Inferior parietal cortex (tissue), 1 donor: Measurements from ENCODE around the gene SPRED1.

Source experiments
- DNase-seq: peaks from one replicate; pipeline ENCODE4 v3.0.0-alpha.2; 2016; ENCODE audit errors: extremely low spot score

The SPRED1 gene

DNA sequence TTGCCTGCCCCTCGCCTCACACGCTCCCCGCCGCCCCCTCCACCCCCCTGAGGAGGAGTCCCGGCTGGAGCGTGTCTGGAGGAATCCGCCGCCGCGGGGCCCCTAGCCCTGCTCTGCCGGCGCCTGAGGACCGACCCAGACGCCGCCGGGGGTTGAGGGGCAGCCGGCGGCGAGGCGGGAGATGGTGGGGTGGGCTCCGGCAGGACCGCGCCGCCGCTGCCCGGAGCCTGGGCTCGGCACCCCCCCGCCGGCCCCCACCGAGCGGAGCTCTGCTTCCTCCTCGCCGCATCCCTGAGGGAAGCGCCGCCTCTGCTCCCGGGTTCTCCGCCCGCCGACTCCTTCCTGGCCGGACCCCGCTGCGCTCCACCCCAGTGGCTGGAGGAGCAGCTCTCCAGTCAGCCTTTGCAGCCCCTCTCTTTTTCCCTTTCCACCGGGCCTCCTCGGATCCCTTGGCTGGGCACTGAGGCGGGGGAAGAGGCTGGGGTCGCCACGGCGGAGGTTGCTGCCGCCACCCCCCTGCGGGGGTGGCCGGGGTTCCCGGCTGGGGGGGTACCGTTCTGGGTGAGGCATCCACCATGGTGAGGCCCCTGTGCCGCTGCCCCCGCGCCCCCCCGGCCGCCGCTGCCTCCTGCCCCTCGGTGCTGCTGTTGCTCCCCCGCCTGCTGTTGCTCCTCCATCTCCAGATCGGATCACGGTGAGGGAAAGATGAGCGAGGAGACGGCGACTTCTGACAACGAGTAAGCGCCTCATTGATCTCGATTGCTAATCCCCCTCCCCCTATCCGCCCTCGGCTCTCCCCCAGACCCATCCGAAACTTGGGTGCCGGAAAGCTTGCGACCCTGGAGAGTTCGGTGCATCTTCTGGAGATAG lies at the start of gene SPRED1:
SPRED1 (plus strand) TSS at position 356 of the 870 bp plus-strand sequence; CDS start at position 706, 350 bp downstream.
- no peak for DNase-seq

GRCh38 chr15:38205526-38206272 lies 46.9 kb upstream of the SPRED1 start:
- DNase-seq: no peak

DNA sequence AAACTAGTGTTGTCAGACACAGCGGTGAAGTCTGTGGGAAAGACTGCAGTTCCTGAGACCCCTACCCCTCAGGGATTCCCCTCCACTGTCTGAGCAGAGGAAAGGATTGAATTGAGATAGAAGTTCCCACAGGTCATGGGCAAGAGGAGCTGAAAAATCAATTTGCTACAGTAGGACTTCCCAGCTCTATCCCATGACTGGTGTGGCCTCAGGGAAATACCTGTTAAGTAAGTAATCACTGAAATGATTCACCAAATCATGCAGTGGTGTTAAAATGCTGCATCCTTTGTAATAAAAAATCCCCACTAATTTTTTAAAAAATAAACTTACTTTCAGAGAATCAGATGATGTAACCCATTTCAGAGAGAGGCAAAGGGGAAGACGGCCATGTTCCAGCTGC lies 45.0 kb upstream of the SPRED1 start:
- DNase-seq: no peak

DNA sequence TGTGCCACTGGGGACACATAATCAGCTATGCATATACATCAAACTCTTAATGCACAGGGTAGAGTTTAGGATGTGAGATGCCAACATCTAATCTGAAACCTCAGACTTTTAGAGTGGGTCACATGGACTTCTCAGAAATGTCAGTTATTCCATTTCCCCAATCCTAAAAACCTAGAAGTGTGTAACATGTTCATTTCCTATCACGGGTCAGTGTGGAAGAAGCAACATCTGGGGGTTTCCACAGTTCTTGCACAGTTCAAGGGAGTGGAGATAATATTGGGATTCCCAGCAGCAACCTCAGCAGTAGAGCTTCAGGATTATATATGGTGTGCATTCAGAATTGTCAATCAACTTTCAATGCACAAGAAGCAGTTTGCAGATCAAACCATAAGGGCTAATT lies 44.4 kb upstream of the SPRED1 start:
- no peak for DNase-seq

DNA sequence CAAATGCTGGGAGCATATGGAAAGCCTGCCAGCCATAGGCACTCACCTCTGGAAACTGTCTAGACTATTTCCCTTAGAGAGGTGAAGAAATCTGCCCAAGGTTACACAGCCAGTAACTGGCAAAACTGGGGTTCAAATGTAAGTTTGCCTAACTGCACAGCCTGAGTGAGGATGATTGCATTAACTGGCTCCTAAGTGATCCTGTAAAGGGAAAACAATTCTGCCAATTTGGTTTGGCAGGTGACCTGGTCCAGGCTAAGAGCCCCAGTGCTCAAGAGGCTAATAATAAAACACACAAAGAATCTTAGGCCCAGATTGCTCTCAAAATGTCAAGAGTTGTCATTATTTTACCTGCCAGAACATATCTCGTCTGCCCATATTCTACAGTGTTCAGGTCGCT lies 43.9 kb upstream of the SPRED1 start:
- no peak for DNase-seq

DNA sequence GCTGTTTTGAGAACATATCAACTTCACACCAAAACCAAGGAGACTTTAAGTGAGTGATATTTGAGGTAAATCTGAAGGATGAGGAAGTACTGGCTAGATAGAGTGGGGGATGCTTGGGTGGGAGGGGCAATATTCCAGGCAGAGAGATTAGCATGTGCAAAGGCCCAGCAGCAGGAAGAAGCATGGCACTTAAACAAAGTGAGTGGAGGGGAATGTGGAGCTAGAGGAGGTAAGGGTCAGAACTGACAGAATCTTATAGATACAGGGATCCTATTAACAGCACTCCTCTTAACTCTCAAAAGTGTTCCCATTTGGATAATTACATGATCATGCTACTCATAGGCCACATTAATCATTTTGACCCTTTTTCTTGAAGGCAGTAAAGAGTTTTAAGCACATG lies 41.4 kb upstream of the SPRED1 start:
- DNase-seq: no peak

DNA sequence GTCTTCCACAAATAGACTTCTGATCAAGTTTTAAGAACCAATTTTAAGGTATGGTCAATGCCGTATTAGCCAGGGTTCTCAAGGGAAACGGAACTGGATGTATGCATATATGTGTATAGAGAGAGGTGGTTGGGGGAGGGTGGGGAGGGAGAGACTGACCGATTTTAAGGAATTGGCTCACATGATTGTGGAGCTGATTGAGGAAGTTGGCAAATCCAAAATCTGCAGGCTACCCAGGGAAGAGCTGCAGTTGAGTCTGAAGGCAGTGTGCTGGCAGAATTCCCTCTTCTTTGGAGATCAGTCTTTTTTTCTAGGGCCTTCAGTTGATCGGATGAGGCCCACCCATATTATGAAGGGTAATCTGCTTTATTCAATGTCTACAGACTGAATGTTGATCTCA lies 40.8 kb upstream of the SPRED1 start:
- no peak for DNase-seq

DNA sequence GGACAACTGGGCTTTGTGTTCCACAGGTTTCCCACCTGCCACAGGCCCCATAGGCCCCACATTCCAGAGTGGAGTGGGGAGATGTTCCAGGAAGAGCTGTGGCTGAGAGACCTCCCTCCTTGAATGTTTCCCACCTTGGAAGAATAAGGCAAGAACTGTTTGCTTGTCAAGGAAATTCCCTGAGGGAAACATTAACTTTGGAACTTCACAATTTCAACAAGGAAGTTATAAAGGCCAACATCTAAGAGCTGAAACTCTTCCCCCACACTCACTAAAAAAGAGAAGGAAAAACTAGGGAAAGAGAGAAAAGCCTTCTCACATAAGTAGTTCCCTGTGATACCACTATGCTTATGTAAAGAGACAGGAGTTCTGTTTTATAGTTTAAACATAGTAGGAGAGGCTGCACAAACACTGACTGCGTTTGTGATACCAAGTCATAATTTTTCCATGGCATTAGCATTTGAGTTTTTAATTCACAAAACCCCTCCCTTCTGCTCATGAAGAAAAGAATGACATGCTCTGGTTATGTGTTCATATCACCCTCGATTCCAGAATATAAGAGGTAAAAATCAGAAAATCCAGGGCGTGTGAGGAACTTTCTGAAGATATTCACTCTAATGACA lies 39.8 kb upstream of the SPRED1 start:
- no peak for DNase-seq

DNA sequence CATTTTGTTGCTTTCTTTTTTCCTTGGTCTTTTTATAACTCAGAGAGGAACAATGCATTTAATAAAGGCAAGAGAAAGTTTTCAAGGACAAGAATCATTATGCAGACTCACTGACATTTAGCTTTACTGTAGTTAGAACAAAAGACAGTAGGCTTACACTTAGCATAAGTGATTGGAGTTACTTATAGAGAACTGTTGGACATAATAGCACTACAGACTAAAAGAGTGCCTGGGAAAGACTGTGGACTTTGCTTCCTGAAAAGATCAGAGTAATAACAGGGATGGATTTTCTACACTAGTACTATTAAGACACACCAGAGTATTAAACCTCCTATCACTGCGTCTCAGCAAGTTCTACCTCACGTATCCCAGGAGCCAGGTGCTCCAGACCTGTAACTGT lies 39.3 kb upstream of the SPRED1 start:
- no peak for DNase-seq

DNA sequence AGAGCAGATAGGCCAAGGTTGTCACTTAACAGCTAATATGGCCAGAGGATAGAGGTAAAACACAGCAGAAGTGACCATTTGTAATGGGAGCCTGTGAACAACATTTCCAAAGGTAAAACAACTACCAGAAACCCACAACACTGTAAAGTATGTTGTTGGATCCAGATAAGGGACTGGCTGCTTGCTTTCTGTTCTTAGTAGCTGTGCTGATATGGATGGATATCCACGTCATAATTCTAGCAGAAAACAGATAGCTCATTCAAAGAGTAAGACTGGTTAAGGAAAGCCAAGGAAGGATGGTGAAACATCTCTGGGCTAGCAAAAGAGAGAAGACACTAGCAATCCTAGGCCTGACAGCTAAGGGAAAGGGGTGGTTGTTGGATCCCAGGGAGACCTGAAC lies 36.9 kb upstream of the SPRED1 start:
- no peak for DNase-seq

GRCh38 chr15:38216763-38217162 lies 35.9 kb upstream of the SPRED1 start:
- DNase-seq: no peak

- DNase-seq: no peak
Observed at GRCh38 chr15:38217191-38217595, 35.4 kb upstream of the SPRED1 start.

DNA sequence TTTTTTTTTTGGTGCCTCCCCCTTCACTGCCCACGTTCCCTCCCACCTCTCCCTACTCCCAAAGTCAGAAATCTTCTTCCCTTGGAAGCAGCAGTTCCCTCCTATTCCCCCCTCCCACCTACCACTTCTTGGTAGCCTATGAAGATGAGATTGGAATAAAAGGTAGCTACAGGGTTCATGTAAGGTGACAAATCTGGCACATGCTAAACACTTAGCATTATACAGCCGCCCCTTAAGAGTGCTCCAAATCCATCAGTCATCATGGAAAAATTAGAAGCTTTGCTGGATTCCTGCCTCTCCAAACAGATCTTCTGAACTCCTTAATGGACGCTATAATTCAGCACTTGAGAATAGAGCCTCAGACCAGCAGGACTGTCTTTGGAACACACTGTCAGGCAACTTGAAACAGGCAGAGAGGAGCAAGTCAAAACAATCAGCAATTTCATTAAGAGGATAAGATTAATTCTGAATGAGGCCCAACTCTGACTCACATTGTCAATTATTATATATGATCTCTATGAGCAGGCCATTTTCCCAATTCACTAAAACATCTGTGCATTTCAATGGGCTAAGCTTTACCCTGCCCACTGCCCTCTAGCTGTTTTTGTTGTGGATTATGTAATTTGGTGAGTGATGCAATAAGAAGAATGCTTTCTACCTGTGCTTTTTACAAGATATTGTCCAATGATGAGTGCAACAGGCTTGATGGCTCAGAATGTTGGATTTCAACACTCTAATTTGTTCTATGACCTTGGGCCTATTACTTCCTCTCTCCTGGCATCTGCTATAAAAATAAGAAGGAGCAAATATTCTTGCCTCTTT lies 34.6 kb upstream of the SPRED1 start:
- no peak for DNase-seq

DNA sequence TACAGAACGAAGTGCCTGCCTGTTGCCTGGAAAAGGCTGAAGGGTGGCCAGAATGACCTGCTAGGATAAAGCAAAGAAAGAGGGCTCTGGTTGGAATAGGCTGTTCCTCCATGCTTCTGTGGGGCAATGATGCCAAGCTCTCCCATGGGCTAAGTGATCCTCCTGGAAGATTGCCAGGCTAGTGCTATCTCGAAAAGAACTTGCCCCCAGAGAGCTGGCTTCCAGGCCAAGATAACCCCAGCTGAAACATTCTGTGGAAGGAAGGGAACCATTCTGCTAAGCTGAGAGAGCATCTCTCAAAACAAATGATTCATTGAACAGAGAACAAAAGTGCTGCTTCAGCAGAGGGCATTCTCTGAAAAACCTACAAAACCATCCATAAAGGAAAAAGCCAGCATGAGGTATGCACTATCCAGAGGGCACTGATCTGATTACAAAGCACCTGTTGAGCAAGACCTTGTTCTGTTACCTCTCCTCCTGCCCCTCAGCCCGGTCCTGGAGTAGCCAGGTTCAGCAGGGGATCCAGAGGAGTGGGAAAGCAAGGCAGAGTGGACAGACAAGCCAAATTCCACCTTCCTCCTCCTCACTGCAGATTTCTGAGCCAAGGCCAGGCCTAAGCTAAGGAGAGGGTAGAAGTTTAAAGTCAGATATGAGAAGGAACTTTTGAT lies 31.9 kb upstream of the SPRED1 start:
- no peak for DNase-seq

DNA sequence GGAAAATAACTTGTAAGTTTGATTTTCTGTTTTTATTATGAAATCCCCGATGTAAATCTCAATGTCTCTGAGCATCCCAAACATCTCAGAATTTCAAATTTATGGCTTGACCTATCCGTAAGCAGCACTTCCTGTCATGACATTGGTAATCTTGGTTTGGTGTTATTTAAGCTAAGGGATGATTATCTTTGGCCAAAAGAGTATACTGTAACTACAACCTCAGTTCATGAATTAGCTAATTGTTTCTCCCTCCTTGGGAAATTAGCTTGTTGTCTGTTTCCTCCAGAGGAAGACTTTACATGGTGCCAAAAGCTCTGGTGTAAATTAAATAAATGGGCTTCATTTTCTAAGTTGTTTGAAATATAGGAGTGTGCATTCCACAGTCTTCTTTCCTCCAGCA lies 28.1 kb upstream of the SPRED1 start:
- DNase-seq: no peak

DNA sequence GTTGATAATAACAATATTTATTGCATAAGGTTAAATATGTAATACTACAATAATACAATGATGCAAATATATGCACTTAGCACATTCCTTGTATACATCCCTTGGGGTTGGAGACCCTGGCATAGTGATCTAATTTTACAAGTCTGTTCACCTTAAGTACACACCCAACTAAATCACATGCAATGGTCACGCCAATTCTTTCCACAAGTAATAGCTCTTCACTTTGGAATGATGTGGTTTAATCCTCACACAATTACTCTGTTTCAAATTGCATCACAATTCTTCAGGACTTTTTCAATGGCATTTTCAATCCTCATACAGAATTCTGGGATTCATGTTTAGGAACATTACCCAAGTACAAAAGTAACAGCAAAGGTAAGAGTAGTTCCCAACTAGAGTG lies 27.3 kb upstream of the SPRED1 start:
- no peak for DNase-seq

- peak; percentile 93 for DNase-seq
Observed at GRCh38 chr15:38226608-38227266, 25.9 kb upstream of the SPRED1 start.

GRCh38 chr15:38227941-38228340 lies 24.7 kb upstream of the SPRED1 start:
- DNase-seq: no peak

DNA sequence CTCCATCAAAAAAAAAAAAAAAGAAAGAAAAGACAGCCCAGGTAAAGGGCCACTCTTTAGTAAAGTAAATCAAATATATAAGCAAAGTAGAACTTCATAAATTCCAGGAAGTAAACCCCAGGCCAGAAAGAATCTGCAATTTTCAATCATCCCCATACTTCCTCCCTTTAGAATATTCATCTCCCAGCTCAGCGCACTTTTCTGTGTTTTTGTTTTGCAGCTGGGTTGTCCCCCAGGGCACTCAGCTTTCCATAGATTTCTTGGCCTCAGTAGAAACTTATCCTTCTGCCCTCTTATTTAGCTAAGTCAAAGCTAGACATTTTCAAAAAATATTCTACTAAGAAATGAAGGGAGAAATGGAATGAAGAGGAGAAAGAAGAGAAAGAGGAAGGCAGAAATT lies 24.0 kb upstream of the SPRED1 start:
- no peak for DNase-seq

GRCh38 chr15:38229705-38230310 lies 22.8 kb upstream of the SPRED1 start:
- no peak for DNase-seq
